Measurements from ENCODE around the gene OR2S2.

- TF ChIP-seq POLR2A (IDR thresholded peaks at IDR 0.05; ENCODE audit: low read depth, low read length) (no peak), TAF1 (IDR thresholded peaks at IDR 0.05; ENCODE audit: borderline replicate concordance, low read depth, low read length) (no peak)
Measured at GRCh38 chr9:35944173-35944572, 13.8 kb downstream of the OR2S2 start.

All from GM12892 (cell line).